ENCODE data around the gene SRPRB.
"Not testable (repeated sequence)": the region's sequence is repeated elsewhere in the genome, so short reads cannot be mapped to it uniquely, and the experiment has no call there.

Gene SRPRB

GRCh38 chr3:133777807-133778568 is 27.6 kb upstream of the SRPRB start:
- DNase-seq (ENCODE audit: low read depth in 2 of 2): no peak

- no peak for DNase-seq (ENCODE audit: low read depth in 2 of 2)
Measured at GRCh38 chr3:133779626-133780203, 25.9 kb upstream of the SRPRB start.

GRCh38 chr3:133780756-133781155 is 24.9 kb upstream of the SRPRB start:
- DNase-seq (ENCODE audit: low read depth in 2 of 2): not testable (repeated sequence)

GRCh38 chr3:133781570-133781969 is 24.0 kb upstream of the SRPRB start:
- DNase-seq (ENCODE audit: low read depth in 2 of 2): no peak

- no peak for DNase-seq (ENCODE audit: low read depth in 2 of 2)
Measured at GRCh38 chr3:133782454-133782853, 23.2 kb upstream of the SRPRB start.

- no peak for DNase-seq (ENCODE audit: low read depth in 2 of 2)
Measured at GRCh38 chr3:133783762-133784161, 21.9 kb upstream of the SRPRB start.

GRCh38 chr3:133788024-133788423 is 17.6 kb upstream of the SRPRB start:
- DNase-seq (ENCODE audit: low read depth in 2 of 2): no peak

GRCh38 chr3:133792171-133792763 is 13.3 kb upstream of the SRPRB start:
- DNase-seq (ENCODE audit: low read depth in 2 of 2): no peak

GRCh38 chr3:133797396-133798105 is 8.1 kb upstream of the SRPRB start:
- DNase-seq (ENCODE audit: low read depth in 2 of 2): no peak

GRCh38 chr3:133799794-133800585 is 5.6 kb upstream of the SRPRB start:
- DNase-seq (ENCODE audit: low read depth in 2 of 2): no peak

- no peak for DNase-seq (ENCODE audit: low read depth in 2 of 2)
Measured at GRCh38 chr3:133803469-133803868, 2.1 kb upstream of the SRPRB start.

- DNase-seq (ENCODE audit: low read depth in 2 of 2): no peak
Measured at GRCh38 chr3:133804896-133805295, 719 bp upstream of the SRPRB start.

- no peak for DNase-seq (ENCODE audit: low read depth in 2 of 2)
Measured at GRCh38 chr3:133805384-133805701, 272 bp upstream of the SRPRB start.

GRCh38 chr3:133812872-133813271 is 7.3 kb downstream of the SRPRB start:
- no peak for DNase-seq (ENCODE audit: low read depth in 2 of 2)

GRCh38 chr3:133815386-133815785 is 9.8 kb downstream of the SRPRB start:
- no peak for DNase-seq (ENCODE audit: low read depth in 2 of 2)

GRCh38 chr3:133820129-133820528 is 14.5 kb downstream of the SRPRB start:
- DNase-seq (ENCODE audit: low read depth in 2 of 2): no peak

- no peak for DNase-seq (ENCODE audit: low read depth in 2 of 2)
Measured at GRCh38 chr3:133820889-133821675, 15.5 kb downstream of the SRPRB start.

- DNase-seq (ENCODE audit: low read depth in 2 of 2): no peak
Measured at GRCh38 chr3:133821767-133822638, 16.4 kb downstream of the SRPRB start.

- DNase-seq (ENCODE audit: low read depth in 2 of 2): no peak
Measured at GRCh38 chr3:133824961-133825485, 19.4 kb downstream of the SRPRB start.

Measured in stimulated activated CD8-positive, alpha-beta memory T cell treated with anti-CD3 and anti-CD28 coated beads, Interleukin-7, amount 100 ng/mL, for 1 hour (primary cell).